Stimulated activated naive CD8-positive, alpha-beta T cell treated with anti-CD3 and anti-CD28 coated beads, Interleukin-15, amount 100 ng/mL, for 72 hours (primary cell): ENCODE results near the gene JAG2.

ENCODE experiments used
- ATAC-seq: fragments of 150-1000 bp; cut with Tn5 transposase; 2 replicates; pipeline ENCODE4 v1.10.0; 2021; ENCODE audit warnings: mild to moderate bottlenecking, moderate library complexity
- DNase-seq, 2 donors: peaks; one replicate each; pipeline ENCODE4 v3.0.0; 2021 to 2022
- H3K27ac Mint-ChIP-seq, 2 donors: one replicate each; pipeline ENCODE4 v1.8.0; 2022; ENCODE audit warnings: mild to moderate bottlenecking in 2 of 2, mixed read lengths in 2 of 2, moderate library complexity in 2 of 2
- H3K27me3 Mint-ChIP-seq: one replicate; pipeline ENCODE4 v1.8.0; 2022; ENCODE audit warnings: mixed read lengths
- H3K4me1 Mint-ChIP-seq: one replicate; pipeline ENCODE4 v1.8.0; 2022; ENCODE audit warnings: mild to moderate bottlenecking, mixed read lengths
- H3K4me3 Mint-ChIP-seq, 2 donors: one replicate each; pipeline ENCODE4 v1.8.0; 2022; ENCODE audit warnings: mild to moderate bottlenecking in 2 of 2, mixed read lengths in 2 of 2, moderate library complexity in 1 of 2
- H3K9me3 Mint-ChIP-seq, 2 donors: one replicate each; pipeline ENCODE4 v1.8.0; 2022; ENCODE audit warnings: mixed read lengths in 2 of 2

JAG2 gene

GRCh38 chr14:105139212-105139825, 29.3 kb downstream of the JAG2 start:
- H3K27me3 Mint-ChIP-seq = peaks cover 7% of the 10 kb centered on the region
- no peak overlapping the region for H3K4me3 Mint-ChIP-seq
- H3K27ac Mint-ChIP-seq = peak overlapping the region in 1 of 2 donors; percentile 27
- H3K9me3 Mint-ChIP-seq = peaks cover 8 to 22% of the 10 kb centered on the region in 2 donors
- ATAC-seq (no peak), DNase-seq (no peak)
- H3K4me1 Mint-ChIP-seq = no peaks in the 10 kb centered on the region

GRCh38 chr14:105138551-105139111, 29.9 kb downstream of the JAG2 start:
- no peaks in the 10 kb centered on the region for H3K4me1 Mint-ChIP-seq
- peaks cover 8% of the 10 kb centered on the region for H3K27me3 Mint-ChIP-seq

GRCh38 chr14:105138021-105138541, 30.5 kb downstream of the JAG2 start:
- H3K4me1 Mint-ChIP-seq = no peaks in the 10 kb centered on the region
- no peak for DNase-seq
- H3K27ac Mint-ChIP-seq = no peak overlapping the region
- H3K27me3 Mint-ChIP-seq = peaks cover 13% of the 10 kb centered on the region
- H3K4me3 Mint-ChIP-seq = no peak overlapping the region
- no peak for ATAC-seq
- peaks cover 11 to 28% of the 10 kb centered on the region in 2 donors for H3K9me3 Mint-ChIP-seq

More at GRCh38 chr14:105138551-105139111, 29.9 kb downstream of the JAG2 start:
- Mint-ChIP-seq H3K4me3 (no peak overlapping the region), H3K27ac (no peak overlapping the region), H3K9me3 (peaks cover 8 to 22% of the 10 kb centered on the region in 2 donors)
- DNase-seq (no peak), ATAC-seq (no peak)

GRCh38 chr14:105137481-105138020, 31.0 kb downstream of the JAG2 start:
- DNase-seq (no peak), ATAC-seq (no peak)
- H3K4me1 Mint-ChIP-seq = no peaks in the 10 kb centered on the region
- H3K27ac Mint-ChIP-seq = no peak overlapping the region
- peaks cover 11 to 33% of the 10 kb centered on the region in 2 donors for H3K9me3 Mint-ChIP-seq
- H3K4me3 Mint-ChIP-seq = no peak overlapping the region
- H3K27me3 Mint-ChIP-seq = peaks cover 18% of the 10 kb centered on the region

- H3K27ac Mint-ChIP-seq = no peak overlapping the region
- DNase-seq = no peak
- no peak overlapping the region for H3K4me3 Mint-ChIP-seq
- H3K4me1 Mint-ChIP-seq = no peaks in the 10 kb centered on the region
- H3K9me3 Mint-ChIP-seq = peaks cover 11 to 31% of the 10 kb centered on the region in 2 donors
- H3K27me3 Mint-ChIP-seq = peaks cover 19% of the 10 kb centered on the region
- ATAC-seq = no peak
Observed at GRCh38 chr14:105136401-105137322, 31.9 kb downstream of the JAG2 start.

GRCh38 chr14:105135700-105136395, 32.7 kb downstream of the JAG2 start:
- peaks cover 8 to 23% of the 10 kb centered on the region in 2 donors for H3K9me3 Mint-ChIP-seq
- H3K4me1 Mint-ChIP-seq = no peaks in the 10 kb centered on the region
- ATAC-seq = no peak
- no peak for DNase-seq
- no peak overlapping the region for H3K27ac Mint-ChIP-seq
- no peak overlapping the region for H3K4me3 Mint-ChIP-seq
- peaks cover 19% of the 10 kb centered on the region for H3K27me3 Mint-ChIP-seq

- no peak overlapping the region for H3K27ac Mint-ChIP-seq
- DNase-seq (no peak), ATAC-seq (no peak)
- H3K4me1 Mint-ChIP-seq = no peaks in the 10 kb centered on the region
- peaks cover 19% of the 10 kb centered on the region for H3K27me3 Mint-ChIP-seq
- H3K9me3 Mint-ChIP-seq = peaks cover 3 to 18% of the 10 kb centered on the region in 2 donors
- no peak overlapping the region for H3K4me3 Mint-ChIP-seq
Observed at GRCh38 chr14:105132921-105133654, 35.5 kb downstream of the JAG2 start.

GRCh38 chr14:105131241-105131640, 37.3 kb downstream of the JAG2 start:
- H3K4me3 Mint-ChIP-seq = no peak overlapping the region
- peaks cover 28% of the 10 kb centered on the region for H3K27me3 Mint-ChIP-seq
- peaks cover 3 to 18% of the 10 kb centered on the region in 2 donors for H3K9me3 Mint-ChIP-seq
- no peak for ATAC-seq
- no peaks in the 10 kb centered on the region for H3K4me1 Mint-ChIP-seq
- DNase-seq = no peak
- no peak overlapping the region for H3K27ac Mint-ChIP-seq

GRCh38 chr14:105128059-105128458, 40.5 kb downstream of the JAG2 start:
- no peak for ATAC-seq
- H3K4me3 Mint-ChIP-seq = no peak overlapping the region
- peaks cover 0 to 11% of the 10 kb centered on the region in 2 donors for H3K9me3 Mint-ChIP-seq

GRCh38 chr14:105126981-105127329, 41.6 kb downstream of the JAG2 start:
- Mint-ChIP-seq H3K4me3 (no peak overlapping the region), H3K27me3 (peaks cover 53% of the 10 kb centered on the region), H3K4me1 (peaks cover 10% of the 10 kb centered on the region), H3K9me3 (peaks cover 0 to 17% of the 10 kb centered on the region in 2 donors), H3K27ac (no peak overlapping the region)
- DNase-seq = no peak
- no peak for ATAC-seq

More at GRCh38 chr14:105128059-105128458, 40.5 kb downstream of the JAG2 start:
- H3K4me1 Mint-ChIP-seq = peaks cover 10% of the 10 kb centered on the region
- H3K27ac Mint-ChIP-seq = no peak overlapping the region
- DNase-seq = no peak
- peaks cover 47% of the 10 kb centered on the region for H3K27me3 Mint-ChIP-seq

- Mint-ChIP-seq H3K27me3 (peaks cover 55% of the 10 kb centered on the region), H3K4me3 (no peak overlapping the region), H3K4me1 (peaks cover 10% of the 10 kb centered on the region), H3K9me3 (peaks cover 4 to 23% of the 10 kb centered on the region in 2 donors), H3K27ac (no peak overlapping the region)
- ATAC-seq (no peak), DNase-seq (no peak)
Observed at GRCh38 chr14:105126126-105126980, 42.2 kb downstream of the JAG2 start.

- no peak overlapping the region for H3K27ac Mint-ChIP-seq
Observed at GRCh38 chr14:105124823-105125222, 43.8 kb downstream of the JAG2 start.

GRCh38 chr14:105123981-105124765, 44.4 kb downstream of the JAG2 start:
- ATAC-seq (no peak), DNase-seq (no peak)
- no peak overlapping the region for H3K4me3 Mint-ChIP-seq
- H3K4me1 Mint-ChIP-seq = peaks cover 10% of the 10 kb centered on the region
- peaks cover 63% of the 10 kb centered on the region for H3K27me3 Mint-ChIP-seq
- H3K9me3 Mint-ChIP-seq = peaks cover 11 to 25% of the 10 kb centered on the region in 2 donors
- H3K27ac Mint-ChIP-seq = no peak overlapping the region

More at GRCh38 chr14:105124823-105125222, 43.8 kb downstream of the JAG2 start:
- peaks cover 11 to 31% of the 10 kb centered on the region in 2 donors for H3K9me3 Mint-ChIP-seq
- H3K4me3 Mint-ChIP-seq = no peak overlapping the region
- peaks cover 63% of the 10 kb centered on the region for H3K27me3 Mint-ChIP-seq
- no peak for ATAC-seq
- H3K4me1 Mint-ChIP-seq = peaks cover 10% of the 10 kb centered on the region
- DNase-seq = no peak
